CD4-positive, alpha-beta T cell treated with Interleukin-6 at 100 ng/mL for 8 hours (primary cell): ENCODE results near the gene DAD1.

Experiments used
- DNase-seq: peaks from one replicate; pipeline ENCODE4 v3.0.0-alpha.2; 2020; ENCODE audit warnings: mixed read lengths, low spot score

Gene DAD1

GRCh38 chr14:22598896-22599244, 9.8 kb upstream of the DAD1 start:
- DNase-seq = peak; percentile 19

GRCh38 chr14:22598099-22598895, 9.3 kb upstream of the DAD1 start, which contains the start of gene ABHD4:
TSS of gene ABHD4 (plus strand) at chr14:22598300. CDS start at chr14:22598307, 7 bp downstream.
- peak; percentile 55 for DNase-seq

GRCh38 chr14:22597771-22598098, 8.7 kb upstream of the DAD1 start:
- no peak for DNase-seq

- no peak for DNase-seq
These were observed 8.2 kb upstream of the DAD1 start for GRCh38 chr14:22597265-22597664.

- DNase-seq = no peak
These were observed 7.4 kb upstream of the DAD1 start for GRCh38 chr14:22596354-22596879.

GRCh38 chr14:22594156-22594716, 5.2 kb upstream of the DAD1 start:
- DNase-seq = no peak

- no peak for DNase-seq
These were observed 4.6 kb upstream of the DAD1 start for GRCh38 chr14:22593601-22594000.

- DNase-seq = no peak
These were observed 4.2 kb upstream of the DAD1 start for GRCh38 chr14:22593189-22593588.

GRCh38 chr14:22588526-22589095, 413 bp downstream of the DAD1 start:
- DNase-seq = no peak

- peak; percentile 27 for DNase-seq
These were observed 1.2 kb downstream of the DAD1 start for GRCh38 chr14:22587677-22588422.

- no peak for DNase-seq
These were observed 1.8 kb downstream of the DAD1 start for GRCh38 chr14:22587247-22587646.

GRCh38 chr14:22583994-22584393, 5.0 kb downstream of the DAD1 start:
- DNase-seq = no peak

GRCh38 chr14:22580625-22581024, 8.4 kb downstream of the DAD1 start:
- no peak for DNase-seq

- no peak for DNase-seq
These were observed 9.1 kb downstream of the DAD1 start for GRCh38 chr14:22579881-22580280.

- no peak for DNase-seq
These were observed 9.8 kb downstream of the DAD1 start for GRCh38 chr14:22579236-22579635.

GRCh38 chr14:22577334-22577908, 11.6 kb downstream of the DAD1 start:
- DNase-seq = no peak

GRCh38 chr14:22573804-22574203, 15.2 kb downstream of the DAD1 start:
- no peak for DNase-seq

GRCh38 chr14:22572562-22573058, 16.4 kb downstream of the DAD1 start:
- no peak for DNase-seq

- peak; percentile 97 for DNase-seq
These were observed 18.7 kb downstream of the DAD1 start for GRCh38 chr14:22570132-22570949.

- no peak for DNase-seq
These were observed 19.3 kb downstream of the DAD1 start for GRCh38 chr14:22569737-22570131.

GRCh38 chr14:22569106-22569736, 19.8 kb downstream of the DAD1 start:
- DNase-seq = no peak
